DOHH2 (cell line): ENCODE data around the gene HDAC8.

ENCODE experiments used
- H3F3A ChIP-seq: fragments of 200-600 bp; sonication (generic), shearing (Covaris generic); 2 replicates; pipeline ENCODE4 v1.6.0; 2016; ENCODE audit warnings: antibody characterized with exemption, mild to moderate bottlenecking; ENCODE audit not compliant: control insufficient read depth, insufficient read depth
- H3K27ac ChIP-seq: fragments of 200-600 bp; sonication (generic); 2 replicates; pipeline ENCODE4 v1.5.1; 2014; ENCODE audit warnings: low read depth, mild to moderate bottlenecking, low read length, moderate library complexity
- H3K27me3 ChIP-seq: fragments of 200-600 bp; sonication (generic); 2 replicates; pipeline ENCODE4 v1.6.1; 2014; ENCODE audit warnings: mild to moderate bottlenecking, low read length, mixed read lengths; ENCODE audit not compliant: control insufficient read depth
- H3K36me3 ChIP-seq: fragments of 200-600 bp; sonication (generic); 2 replicates; pipeline ENCODE4 v1.6.1; 2014; ENCODE audit warnings: mild to moderate bottlenecking, low read length, moderate library complexity, mixed read lengths; ENCODE audit not compliant: control insufficient read depth
- H3K4me1 ChIP-seq: fragments of 200-600 bp; sonication (generic); 2 replicates; pipeline ENCODE4 v1.6.1; 2014; ENCODE audit warnings: mild to moderate bottlenecking, low read length, mixed read lengths; ENCODE audit not compliant: control insufficient read depth
- H3K4me2 ChIP-seq: fragments of 200-600 bp; sonication (generic); 2 replicates; pipeline ENCODE4 v1.6.0; 2014; ENCODE audit warnings: mild to moderate bottlenecking, low read length, moderate library complexity
- H3K4me3 ChIP-seq: fragments of 200-600 bp; sonication (generic); 2 replicates; pipeline ENCODE4 v1.5.1; 2014; ENCODE audit warnings: mild to moderate bottlenecking, low read length, mixed read lengths
- H3K79me2 ChIP-seq: fragments of 200-600 bp; sonication (generic); 2 replicates; pipeline ENCODE4 v1.6.1; 2014; ENCODE audit warnings: mild to moderate bottlenecking, low read length, mixed read lengths; ENCODE audit not compliant: control insufficient read depth
- H3K9me2 ChIP-seq: fragments of 200-600 bp; sonication (generic); replicated peaks from 2 replicates; pipeline ENCODE4 v1.6.1; 2014; ENCODE audit warnings: mild to moderate bottlenecking, low read length, mixed read lengths; ENCODE audit not compliant: control insufficient read depth
- H3K9me3 ChIP-seq: fragments of 200-600 bp; sonication (generic); 2 replicates; pipeline ENCODE4 v1.6.1; 2014; ENCODE audit warnings: antibody characterized with exemption, low read length, mixed read lengths; ENCODE audit not compliant: control insufficient read depth, insufficient read depth
- H4K20me1 ChIP-seq: fragments of 200-600 bp; sonication (generic); 2 replicates; pipeline ENCODE4 v1.6.0; 2014; ENCODE audit warnings: low read depth, mild to moderate bottlenecking, antibody characterized with exemption, low read length, moderate library complexity; ENCODE audit not compliant: control insufficient read depth, insufficient read depth
- EZH2phosphoT487 ChIP-seq: fragments of 200-600 bp; sonication (generic); IDR thresholded peaks from 2 replicates; pipeline ENCODE4 v1.6.1; 2017; ENCODE audit warnings: borderline replicate concordance, mild to moderate bottlenecking, antibody characterized with exemption, low read length, moderate library complexity, mixed read lengths
- TF ChIP-seq, protein P1 (sequence below): fragments of 200-600 bp; sonication (generic); IDR thresholded peaks from one replicate; pipeline ENCODE4 v1.5.1; 2014; ENCODE audit warnings: antibody characterized with exemption, mild to moderate bottlenecking, low read depth, low read length; ENCODE audit not compliant: poor library complexity, severe bottlenecking

HDAC8 gene

DNA sequence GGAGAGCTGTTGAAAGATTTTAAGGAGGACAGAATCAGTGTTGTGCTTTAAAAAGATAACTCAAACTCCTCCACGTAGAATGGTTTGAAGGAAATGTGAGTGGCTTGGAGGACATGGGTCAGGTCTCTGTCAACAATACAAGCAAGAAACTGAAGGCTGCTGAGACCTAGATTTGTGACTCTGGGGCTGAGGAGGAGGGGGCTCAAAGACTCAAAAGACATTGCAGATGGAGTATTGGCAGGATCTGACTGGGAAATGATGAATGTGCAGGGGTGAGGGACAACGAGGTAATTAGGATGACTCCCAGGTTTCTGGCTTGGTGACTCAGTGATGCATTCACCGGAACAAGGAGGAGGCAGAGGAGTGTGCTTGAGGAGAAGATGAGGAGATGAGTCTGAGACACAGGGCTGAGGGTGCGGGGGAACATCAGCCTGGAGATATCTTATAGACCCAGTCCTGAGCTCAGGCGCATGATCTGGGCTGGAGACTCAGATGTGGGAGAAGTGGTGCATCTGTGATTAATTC is 292.3 kb downstream of the HDAC8 start:
- 0 out of 2 replicates have a peak, but pooled peaks cover 2% of the 10 kb centered on the region for H4K20me1 ChIP-seq
- no peak overlapping the region for H3K27ac ChIP-seq
- H3K9me3 ChIP-seq = no peaks in the 10 kb centered on the region
- H3K4me2 ChIP-seq = no peak overlapping the region
- peaks cover 15% of the 10 kb centered on the region for H3K36me3 ChIP-seq
- no peak for TF ChIP-seq EZH2phosphoT487
- TF ChIP-seq, protein P1, sequence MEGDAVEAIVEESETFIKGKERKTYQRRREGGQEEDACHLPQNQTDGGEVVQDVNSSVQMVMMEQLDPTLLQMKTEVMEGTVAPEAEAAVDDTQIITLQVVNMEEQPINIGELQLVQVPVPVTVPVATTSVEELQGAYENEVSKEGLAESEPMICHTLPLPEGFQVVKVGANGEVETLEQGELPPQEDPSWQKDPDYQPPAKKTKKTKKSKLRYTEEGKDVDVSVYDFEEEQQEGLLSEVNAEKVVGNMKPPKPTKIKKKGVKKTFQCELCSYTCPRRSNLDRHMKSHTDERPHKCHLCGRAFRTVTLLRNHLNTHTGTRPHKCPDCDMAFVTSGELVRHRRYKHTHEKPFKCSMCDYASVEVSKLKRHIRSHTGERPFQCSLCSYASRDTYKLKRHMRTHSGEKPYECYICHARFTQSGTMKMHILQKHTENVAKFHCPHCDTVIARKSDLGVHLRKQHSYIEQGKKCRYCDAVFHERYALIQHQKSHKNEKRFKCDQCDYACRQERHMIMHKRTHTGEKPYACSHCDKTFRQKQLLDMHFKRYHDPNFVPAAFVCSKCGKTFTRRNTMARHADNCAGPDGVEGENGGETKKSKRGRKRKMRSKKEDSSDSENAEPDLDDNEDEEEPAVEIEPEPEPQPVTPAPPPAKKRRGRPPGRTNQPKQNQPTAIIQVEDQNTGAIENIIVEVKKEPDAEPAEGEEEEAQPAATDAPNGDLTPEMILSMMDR = no peak
- H3K4me3 ChIP-seq = no peak overlapping the region
- H3K9me2 ChIP-seq = no peaks in the 10 kb centered on the region
- H3K79me2 ChIP-seq = peaks cover 17% of the 10 kb centered on the region
- H3F3A ChIP-seq = peaks cover 12% of the 10 kb centered on the region
- H3K4me1 ChIP-seq = peaks cover 4% of the 10 kb centered on the region
- H3K27me3 ChIP-seq = no peaks in the 10 kb centered on the region; the same call in 1 of the 2 replicates
